GM10266 (cell line): ENCODE data around the gene FKBP4.

Experiments
- DNase-seq: peaks from one replicate; pipeline ENCODE4 v3.0.0; 2012; ENCODE audit errors: extremely low spot score
- CTCF ChIP-seq: IDR thresholded peaks from 2 replicates; pipeline ENCODE4 v1.5.1; 2012; ENCODE audit warnings: mild to moderate bottlenecking, low read depth; ENCODE audit not compliant: control insufficient read depth, insufficient read depth; ENCODE audit errors: missing control alignments

The FKBP4 gene

GRCh38 chr12:2812290-2813213 lies 17.8 kb downstream of the FKBP4 start, which contains the start of gene ITFG2:
ITFG2 (plus strand) TSS chr12:2812668; CDS start chr12:2812761, 93 bp downstream.
- no peak for TF ChIP-seq CTCF
- DNase-seq = peak; percentile 91

GRCh38 chr12:2813214-2814185 lies 18.7 kb downstream of the FKBP4 start:
- peak; percentile 74 for TF ChIP-seq CTCF
- peak; percentile 69 for DNase-seq

- DNase-seq = no peak
- no peak for TF ChIP-seq CTCF
Measured at GRCh38 chr12:2819810-2820209, 25.0 kb downstream of the FKBP4 start.

- TF ChIP-seq CTCF = no peak
- DNase-seq = no peak
Measured at GRCh38 chr12:2820432-2820831, 25.7 kb downstream of the FKBP4 start.

- no peak for DNase-seq
- TF ChIP-seq CTCF = no peak
Measured at GRCh38 chr12:2823483-2823882, 28.7 kb downstream of the FKBP4 start.

GRCh38 chr12:2824541-2824940 lies 29.8 kb downstream of the FKBP4 start:
- no peak for DNase-seq

More at GRCh38 chr12:2824541-2824940, 29.8 kb downstream of the FKBP4 start:
- TF ChIP-seq CTCF = no peak
